Breast epithelium (tissue), 3 donors: ENCODE results near the gene GOLGA7B.

ENCODE experiments used
- CTCF ChIP-seq, 3 donors: fragments of 450-650 bp; IDR thresholded peaks; one replicate each; pipeline ENCODE4 v1.5.1; 2016 to 2017; ENCODE audit warnings: antibody characterized with exemption in 3 of 3, mild to moderate bottlenecking in 3 of 3, moderate library complexity in 3 of 3
- POLR2A ChIP-seq: fragments of 450-650 bp; IDR thresholded peaks from one replicate; pipeline ENCODE4 v1.6.1; 2016; ENCODE audit warnings: antibody characterized with exemption, mild to moderate bottlenecking, moderate library complexity
- POLR2AphosphoS5 ChIP-seq, 3 donors: sonication (generic); formaldehyde crosslinking; IDR thresholded peaks; one replicate each; pipeline ENCODE4 v1.6.1; 2017; ENCODE audit warnings: antibody characterized with exemption in 3 of 3

DNA sequence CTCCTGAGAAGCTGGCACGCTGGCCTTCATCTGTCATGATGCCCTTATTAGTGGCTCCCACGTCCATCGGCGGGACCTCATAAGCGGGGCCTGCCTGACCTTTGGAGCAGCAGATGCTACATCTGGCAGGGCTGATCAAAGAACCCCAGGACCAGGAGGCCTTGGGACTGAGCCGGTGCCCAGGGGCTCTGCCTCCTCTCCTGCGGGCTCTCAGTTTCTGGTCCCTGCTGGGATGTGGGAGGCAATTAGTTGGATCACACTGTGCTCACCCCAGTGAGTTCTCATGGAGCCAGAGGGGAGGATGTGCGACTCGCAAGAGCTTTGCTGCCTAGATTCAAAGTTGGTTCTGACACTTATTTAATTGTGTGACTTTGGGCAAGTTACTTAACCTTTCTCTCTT, 49.2 kb upstream of the GOLGA7B start:
- TF ChIP-seq CTCF (IDR thresholded peaks at IDR 0.05) (no peak), POLR2AphosphoS5 (IDR thresholded peaks at IDR 0.05) (no peak), POLR2A (no peak)
